ENCODE results near the gene ADAMTS14.

GRCh38 chr10:70751356-70751755 lies 79.0 kb downstream of the ADAMTS14 start:
- TF ChIP-seq, protein P1, sequence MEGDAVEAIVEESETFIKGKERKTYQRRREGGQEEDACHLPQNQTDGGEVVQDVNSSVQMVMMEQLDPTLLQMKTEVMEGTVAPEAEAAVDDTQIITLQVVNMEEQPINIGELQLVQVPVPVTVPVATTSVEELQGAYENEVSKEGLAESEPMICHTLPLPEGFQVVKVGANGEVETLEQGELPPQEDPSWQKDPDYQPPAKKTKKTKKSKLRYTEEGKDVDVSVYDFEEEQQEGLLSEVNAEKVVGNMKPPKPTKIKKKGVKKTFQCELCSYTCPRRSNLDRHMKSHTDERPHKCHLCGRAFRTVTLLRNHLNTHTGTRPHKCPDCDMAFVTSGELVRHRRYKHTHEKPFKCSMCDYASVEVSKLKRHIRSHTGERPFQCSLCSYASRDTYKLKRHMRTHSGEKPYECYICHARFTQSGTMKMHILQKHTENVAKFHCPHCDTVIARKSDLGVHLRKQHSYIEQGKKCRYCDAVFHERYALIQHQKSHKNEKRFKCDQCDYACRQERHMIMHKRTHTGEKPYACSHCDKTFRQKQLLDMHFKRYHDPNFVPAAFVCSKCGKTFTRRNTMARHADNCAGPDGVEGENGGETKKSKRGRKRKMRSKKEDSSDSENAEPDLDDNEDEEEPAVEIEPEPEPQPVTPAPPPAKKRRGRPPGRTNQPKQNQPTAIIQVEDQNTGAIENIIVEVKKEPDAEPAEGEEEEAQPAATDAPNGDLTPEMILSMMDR (IDR thresholded peaks at IDR 0.05), result no peak
- TF ChIP-seq POLR2AphosphoS5 (IDR thresholded peaks at IDR 0.05), result no peak
